ENCODE results near the gene WDR86.

WDR86 gene

DNA sequence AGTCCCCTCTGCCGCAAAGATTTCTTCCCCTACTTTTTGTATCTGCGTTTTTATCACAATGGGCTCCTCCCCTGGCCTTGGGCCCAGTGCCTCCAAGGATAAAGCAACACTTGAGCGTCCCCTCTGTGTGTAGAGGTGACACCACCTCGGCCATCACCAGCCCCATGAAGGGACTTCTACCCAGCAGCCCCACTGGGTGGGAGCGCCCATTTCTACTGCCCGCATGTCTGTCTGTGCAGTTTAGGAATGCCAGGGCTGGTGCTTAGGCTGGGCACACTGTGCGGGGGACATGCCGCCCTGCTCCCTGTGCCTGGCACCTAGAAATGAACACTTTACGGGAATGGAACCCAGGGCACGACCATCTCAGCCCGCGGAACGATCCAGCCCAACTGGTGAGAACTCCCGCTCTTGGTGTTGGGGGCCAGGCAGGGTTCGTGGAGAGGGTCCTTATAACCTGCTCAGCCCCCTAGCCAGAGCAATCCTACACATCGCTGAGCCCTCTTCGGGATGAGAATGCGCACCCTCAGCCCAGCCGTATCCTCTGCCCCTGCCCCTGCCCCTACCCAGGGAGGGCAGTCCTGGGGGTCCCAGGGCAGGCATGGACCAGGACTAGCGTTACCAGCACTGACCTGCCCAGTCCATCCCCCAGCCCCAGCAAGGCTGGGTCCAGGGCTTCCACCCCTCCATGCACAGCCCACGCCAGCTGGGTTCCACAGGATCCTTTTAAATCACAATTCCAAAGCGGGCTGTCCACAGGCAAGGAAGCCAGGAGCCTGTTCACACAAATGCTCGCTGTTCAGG is 17.3 kb upstream of the WDR86 start:
- no peak for DNase-seq

- DNase-seq = no peak
Measured at GRCh38 chr7:151426441-151426903, 16.6 kb upstream of the WDR86 start.

DNA sequence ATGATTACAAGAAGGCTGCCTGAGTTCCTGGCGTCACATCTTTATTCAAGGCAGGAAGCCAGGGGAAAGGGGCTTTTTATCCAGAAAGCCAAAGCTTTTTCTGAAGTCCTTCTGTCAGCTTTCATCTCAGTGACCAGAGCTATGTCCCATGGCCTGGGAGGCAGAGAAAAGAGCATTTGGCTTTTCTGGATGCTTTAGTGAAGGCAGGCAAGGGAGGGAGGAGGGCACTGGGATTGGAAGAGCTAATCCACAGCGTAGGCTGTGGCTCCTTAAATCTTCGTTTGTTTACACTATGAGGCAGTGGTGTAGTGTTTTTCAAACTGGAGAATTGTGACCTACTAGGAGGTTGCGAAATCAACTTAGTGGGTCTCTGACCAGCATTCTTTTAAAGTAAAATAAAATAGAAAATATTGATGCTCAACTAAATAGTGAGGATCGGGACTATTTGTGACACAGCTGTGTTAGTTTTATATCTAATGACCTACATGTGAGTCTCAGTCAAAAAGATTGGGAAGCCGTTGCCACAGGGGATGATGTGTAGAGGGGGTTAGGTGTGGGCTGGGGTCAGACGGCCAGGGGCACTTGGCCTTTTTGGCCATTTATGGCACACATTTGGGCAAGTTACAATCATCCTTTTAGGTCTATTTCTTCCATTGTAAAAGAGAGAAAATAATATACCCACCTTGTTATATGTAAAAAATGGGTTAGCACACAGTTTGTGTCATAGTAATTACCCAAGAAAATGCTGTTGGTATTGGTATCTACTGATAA is 16.0 kb upstream of the WDR86 start:
- DNase-seq = no peak

- no peak for DNase-seq
Measured at GRCh38 chr7:151424799-151425198, 15.0 kb upstream of the WDR86 start.

- no peak for DNase-seq
Measured at GRCh38 chr7:151423936-151424335, 14.1 kb upstream of the WDR86 start.

DNA sequence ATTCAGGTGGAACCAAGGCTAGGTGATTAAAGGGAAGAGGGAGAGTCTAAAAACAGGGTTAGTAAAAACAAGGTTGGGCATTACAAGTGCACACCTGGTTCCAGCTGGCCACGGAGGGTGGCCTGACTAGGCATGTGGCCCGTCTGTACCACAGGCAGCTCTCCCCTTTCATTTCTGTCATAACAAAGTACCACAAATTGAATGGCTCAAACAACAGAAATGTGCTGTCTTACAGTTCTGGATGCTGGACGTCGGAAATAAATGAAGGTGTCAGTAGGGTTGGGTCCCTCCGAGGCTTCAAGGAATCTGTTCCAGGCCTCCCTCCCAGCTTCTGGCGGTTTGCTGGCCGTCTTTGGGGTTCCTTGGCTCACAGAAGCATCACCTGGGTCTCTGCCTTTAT is 13.4 kb upstream of the WDR86 start:
- DNase-seq = no peak

- no peak for DNase-seq
Measured at GRCh38 chr7:151422212-151422611, 12.4 kb upstream of the WDR86 start.

- no peak for DNase-seq
Measured at GRCh38 chr7:151420144-151420543, 10.3 kb upstream of the WDR86 start.

GRCh38 chr7:151416941-151417315 is 7.1 kb upstream of the WDR86 start:
- no peak for DNase-seq

DNA sequence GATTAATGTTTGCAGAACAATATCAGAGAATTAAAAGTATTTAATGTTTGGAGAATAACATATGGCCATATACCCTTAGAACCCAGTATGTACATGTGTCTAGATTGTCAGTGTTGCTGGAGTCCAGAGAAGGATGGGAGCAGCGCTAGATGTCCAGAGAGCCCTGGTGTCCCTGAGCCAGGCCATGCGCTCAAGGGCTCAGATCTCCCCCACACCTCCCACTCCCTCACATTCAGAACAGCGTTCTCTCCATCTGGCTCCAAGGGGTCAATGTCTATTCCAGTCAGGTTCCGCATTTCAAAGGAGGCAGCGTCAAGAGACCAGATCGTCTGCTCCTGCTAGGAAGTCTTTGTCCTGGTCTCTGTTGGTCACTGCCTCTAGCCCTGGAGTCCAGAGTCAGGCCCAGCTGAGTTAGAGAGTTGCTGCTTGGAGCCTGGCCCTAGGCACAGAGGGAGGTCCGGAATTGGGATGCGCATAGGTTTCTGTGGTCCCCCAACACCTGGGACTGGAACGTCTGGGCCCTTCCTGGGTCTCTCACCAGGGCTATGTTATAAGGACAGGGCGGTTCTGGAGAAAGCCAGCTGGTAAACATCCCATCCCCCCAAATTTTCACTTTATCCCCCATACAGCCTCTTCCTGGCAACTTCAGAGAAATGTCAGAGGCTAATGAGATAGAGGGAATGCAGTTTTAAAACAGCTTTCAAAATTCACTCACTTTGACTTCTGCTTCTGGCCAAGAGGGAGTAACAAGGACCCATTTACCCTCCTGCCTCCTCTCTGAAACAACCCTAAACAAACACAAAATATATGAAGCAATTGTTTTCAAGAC is 6.5 kb upstream of the WDR86 start:
- DNase-seq = no peak

GRCh38 chr7:151415375-151416105 is 5.7 kb upstream of the WDR86 start:
- peak; percentile 84 for DNase-seq

- DNase-seq = no peak
Measured at GRCh38 chr7:151413241-151413640, 3.4 kb upstream of the WDR86 start.

DNA sequence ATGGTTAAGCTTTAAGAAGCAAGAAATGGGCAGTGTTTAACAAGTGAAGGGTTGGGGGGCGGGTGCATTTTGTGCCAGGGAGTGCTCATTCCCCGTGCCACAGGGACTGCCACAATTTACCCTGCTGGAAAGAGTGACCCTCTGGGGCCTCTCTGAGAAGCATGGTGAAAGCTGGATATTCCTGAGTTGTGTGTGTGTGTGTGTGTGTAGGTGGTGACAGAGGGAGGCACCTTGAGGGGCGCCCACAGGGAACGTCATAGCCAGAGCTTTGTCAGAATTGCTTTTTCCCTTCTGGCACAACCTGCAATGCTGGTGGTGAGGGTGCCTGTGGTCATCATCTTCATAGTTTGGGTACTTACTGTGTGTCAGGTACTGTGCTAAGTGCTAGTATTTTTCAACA is 2.5 kb upstream of the WDR86 start:
- DNase-seq = no peak

DNA sequence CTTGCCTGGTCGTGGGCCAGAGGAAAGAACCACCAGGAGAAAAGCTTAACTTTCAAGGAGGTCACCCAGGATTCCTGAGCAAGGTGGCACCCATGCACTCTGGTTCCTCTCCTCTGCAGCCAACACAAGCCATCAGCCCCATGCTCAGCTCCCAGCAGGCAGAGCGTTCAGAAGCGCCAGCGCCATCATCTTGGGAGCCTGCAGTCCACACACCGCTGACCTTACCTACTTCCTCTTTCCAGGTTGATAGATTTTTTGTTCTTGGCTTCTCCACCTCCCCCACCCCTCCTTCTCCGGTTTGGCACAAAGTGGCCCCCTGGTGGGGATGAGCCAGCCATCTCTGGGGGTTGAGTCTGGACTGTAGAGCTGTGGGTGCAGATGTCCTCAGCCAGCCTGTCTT is 1.7 kb upstream of the WDR86 start:
- peak; percentile 70 for DNase-seq

GRCh38 chr7:151410405-151411390 is 860 bp upstream of the WDR86 start:
- DNase-seq = no peak

GRCh38 chr7:151408839-151409666 is 785 bp downstream of the WDR86 start:
- no peak for DNase-seq

DNA sequence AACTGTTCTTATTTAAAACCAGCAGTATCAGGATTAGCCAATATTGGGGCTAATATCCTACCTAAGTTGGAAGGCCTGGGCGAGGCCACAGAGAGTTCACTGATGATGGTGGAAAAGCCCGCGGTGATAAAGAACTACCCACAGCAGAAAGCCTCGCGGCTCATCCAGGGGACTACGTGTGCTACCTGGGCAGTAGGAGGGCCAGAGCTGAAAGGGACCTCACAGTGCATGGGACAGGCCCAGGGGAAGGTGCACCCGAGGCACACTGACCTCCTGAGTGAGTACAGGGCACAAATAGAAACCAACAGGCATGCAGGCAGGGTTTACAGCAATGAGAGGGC is 1.4 kb downstream of the WDR86 start:
- DNase-seq = no peak

DNA sequence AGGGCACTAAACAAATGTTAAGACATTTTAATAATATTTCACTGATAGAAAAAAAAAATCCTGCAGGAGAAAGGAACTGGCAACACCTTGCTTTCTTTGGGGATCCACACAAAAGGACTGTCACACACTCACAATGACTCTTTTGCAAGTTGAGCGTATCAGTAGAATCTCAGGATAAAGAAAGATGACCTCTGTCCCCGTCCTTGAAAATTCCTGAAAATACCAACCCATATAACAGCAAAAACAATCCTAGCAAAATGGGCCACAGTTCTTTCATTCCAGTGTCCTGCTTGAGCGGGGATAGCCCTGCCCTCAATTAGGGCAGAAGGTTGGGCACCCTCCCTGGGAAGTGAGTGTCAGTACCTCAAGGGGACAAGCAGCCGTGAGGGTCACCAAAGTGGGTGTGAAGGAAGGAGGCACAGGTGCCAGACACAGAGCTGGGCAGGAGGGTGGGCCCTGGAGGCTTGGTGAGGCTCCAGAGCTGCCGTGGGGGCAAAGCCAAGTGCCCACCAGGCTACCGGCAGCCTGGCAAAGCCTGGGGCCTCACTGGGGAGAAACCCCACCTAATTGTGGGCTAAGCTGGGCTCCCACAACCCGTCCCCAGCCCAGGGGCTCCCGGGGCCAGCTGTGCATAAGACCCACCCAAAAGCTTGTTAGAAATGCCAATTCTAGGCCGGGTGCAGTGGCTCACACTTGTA is 2.8 kb downstream of the WDR86 start:
- no peak for DNase-seq

- no peak for DNase-seq
Measured at GRCh38 chr7:151406051-151406875, 3.6 kb downstream of the WDR86 start.

Measured in GF-D8 (cell line).